ENCODE results near the gene ARHGEF11.
"Not testable (repeated sequence)": the region's sequence is repeated elsewhere in the genome, so short reads cannot be mapped to it uniquely, and the experiment has no call there.

The ARHGEF11 gene

GRCh38 chr1:156939786-156940334 is 105.7 kb downstream of the ARHGEF11 start:
- DNase-seq (ENCODE audit: low read depth, low spot score), result no peak
- no peak overlapping the region for H3K4me3 ChIP-seq (ENCODE audit: low read length)

- no peak overlapping the region for H3K4me3 ChIP-seq (ENCODE audit: low read length)
- no peak for DNase-seq (ENCODE audit: low read depth, low spot score)
Measured at GRCh38 chr1:156938813-156939212, 106.7 kb downstream of the ARHGEF11 start.

GRCh38 chr1:156937883-156938282 is 107.7 kb downstream of the ARHGEF11 start:
- DNase-seq (ENCODE audit: low read depth, low spot score), result no peak
- no peak overlapping the region for H3K4me3 ChIP-seq (ENCODE audit: low read length)

DNA sequence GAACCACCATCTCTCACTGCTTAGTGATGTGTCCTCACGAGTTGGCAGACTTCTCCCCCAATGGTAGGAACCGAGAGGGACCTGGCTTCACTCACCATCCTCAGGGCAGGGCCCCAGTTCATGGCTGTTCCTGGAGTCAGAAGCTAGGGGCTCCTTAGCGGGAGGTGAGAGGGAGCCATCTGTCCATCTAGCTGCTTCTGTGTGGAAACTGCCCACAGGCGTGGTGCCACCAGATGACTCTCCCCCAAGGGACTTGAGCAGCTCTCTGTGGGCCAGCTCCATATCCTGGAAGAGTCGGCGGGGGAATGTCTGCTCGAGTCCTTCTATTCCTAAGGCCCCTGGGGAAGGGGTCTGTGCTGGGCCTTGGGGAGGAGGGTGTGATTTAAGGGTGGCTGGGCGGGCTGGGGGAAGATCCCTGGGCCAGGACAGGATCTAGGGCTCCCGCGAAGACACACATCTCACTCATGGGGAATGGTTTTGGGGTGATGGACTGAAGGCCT is 108.8 kb downstream of the ARHGEF11 start:
- no peak overlapping the region for H3K4me3 ChIP-seq (ENCODE audit: low read length)
- DNase-seq (ENCODE audit: low read depth, low spot score), result no peak

DNA sequence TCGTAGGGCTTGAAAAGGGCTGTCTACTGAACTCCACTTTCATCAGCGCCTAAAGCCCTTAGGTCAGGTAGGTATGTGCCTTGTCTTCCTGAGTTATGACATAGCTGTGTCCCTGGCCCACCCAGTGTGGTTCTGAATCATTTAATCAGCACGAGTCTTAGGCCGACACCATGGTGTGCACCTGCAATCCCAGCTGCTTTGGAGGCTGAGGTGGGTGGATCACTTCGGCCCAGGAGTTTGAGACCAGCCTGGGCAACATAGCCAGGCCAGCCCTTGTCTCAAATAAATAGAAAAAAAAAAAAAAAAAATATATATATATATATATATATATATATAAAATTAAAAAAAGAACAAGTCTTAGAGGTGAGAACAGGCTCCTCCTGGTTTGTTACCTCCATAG is 109.4 kb downstream of the ARHGEF11 start:
- no peak for DNase-seq (ENCODE audit: low read depth, low spot score)
- no peak overlapping the region for H3K4me3 ChIP-seq (ENCODE audit: low read length)

GRCh38 chr1:156935505-156936128 is 109.9 kb downstream of the ARHGEF11 start:
- no peak overlapping the region for H3K4me3 ChIP-seq (ENCODE audit: low read length)
- DNase-seq (ENCODE audit: low read depth, low spot score), result no peak

DNA sequence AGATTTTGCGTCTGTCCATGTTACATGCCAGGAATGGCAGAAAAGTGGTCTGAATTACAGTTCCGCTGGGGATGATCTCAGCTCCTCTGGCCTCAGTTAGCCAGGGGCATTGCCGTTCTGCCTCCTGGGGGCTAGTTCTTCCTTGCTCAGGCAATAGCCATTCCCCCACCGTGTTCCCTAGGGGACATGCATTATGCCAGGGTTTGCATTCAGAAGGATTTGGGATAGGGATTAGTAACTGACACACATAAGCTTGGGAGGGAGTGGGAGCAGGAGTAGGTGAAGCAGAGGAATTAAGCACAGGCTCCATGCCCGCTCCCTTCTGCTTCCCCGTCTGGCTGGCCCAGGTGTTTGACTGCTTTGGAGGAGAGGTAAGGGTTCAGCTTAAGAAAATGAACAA is 112.4 kb downstream of the ARHGEF11 start:
- DNase-seq (ENCODE audit: low read depth, low spot score), result no peak
- H3K4me3 ChIP-seq (ENCODE audit: low read length), result no peak overlapping the region

DNA sequence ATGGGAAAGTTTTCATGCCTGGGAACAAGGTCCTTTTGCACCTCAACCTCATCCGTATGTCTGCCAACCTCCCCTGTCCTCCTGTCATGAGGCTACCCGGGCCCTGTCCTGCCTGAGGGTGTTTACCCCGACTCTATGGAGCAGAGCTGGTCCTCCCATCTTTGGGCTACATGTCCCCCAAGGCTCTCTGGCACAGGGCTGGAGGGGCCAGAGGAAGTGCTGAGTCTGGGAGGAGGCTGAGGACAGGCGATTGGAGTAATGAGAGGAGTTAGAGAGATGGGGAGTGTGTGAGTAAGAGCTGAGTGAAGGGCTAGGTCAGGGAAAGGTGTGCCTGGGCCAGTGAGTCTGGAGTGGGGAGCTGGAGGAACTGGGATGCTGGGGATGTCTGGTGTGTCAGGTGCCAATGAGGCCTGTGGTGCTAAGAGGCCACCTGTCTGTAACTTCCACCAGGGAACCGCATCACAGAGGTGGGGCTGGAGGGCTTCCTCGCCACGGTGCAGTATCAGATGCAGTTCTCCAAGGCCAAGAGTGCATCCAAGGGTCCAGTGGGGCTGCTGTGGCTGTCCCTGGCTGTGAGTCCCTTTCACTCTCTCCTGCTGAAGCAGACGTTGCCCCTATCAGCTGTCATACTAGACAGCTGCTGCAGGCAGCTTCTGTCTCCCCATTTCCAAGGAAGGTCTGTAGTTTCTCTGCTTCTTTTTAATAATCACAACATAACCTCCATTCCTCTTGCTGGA is 113.4 kb downstream of the ARHGEF11 start:
- H3K4me3 ChIP-seq (ENCODE audit: low read length), result no peak overlapping the region
- DNase-seq (ENCODE audit: low read depth, low spot score), result no peak

GRCh38 chr1:156931211-156931952 is 114.2 kb downstream of the ARHGEF11 start:
- H3K4me3 ChIP-seq (ENCODE audit: low read length), result no peak overlapping the region
- no peak for DNase-seq (ENCODE audit: low read depth, low spot score)

- DNase-seq (ENCODE audit: low read depth, low spot score), result no peak
- no peak overlapping the region for H3K4me3 ChIP-seq (ENCODE audit: low read length)
Measured at GRCh38 chr1:156930483-156930882, 115.1 kb downstream of the ARHGEF11 start.

- no peak for DNase-seq (ENCODE audit: low read depth, low spot score)
- no peak overlapping the region for H3K4me3 ChIP-seq (ENCODE audit: low read length)
Measured at GRCh38 chr1:156929596-156930238, 115.8 kb downstream of the ARHGEF11 start.

DNA sequence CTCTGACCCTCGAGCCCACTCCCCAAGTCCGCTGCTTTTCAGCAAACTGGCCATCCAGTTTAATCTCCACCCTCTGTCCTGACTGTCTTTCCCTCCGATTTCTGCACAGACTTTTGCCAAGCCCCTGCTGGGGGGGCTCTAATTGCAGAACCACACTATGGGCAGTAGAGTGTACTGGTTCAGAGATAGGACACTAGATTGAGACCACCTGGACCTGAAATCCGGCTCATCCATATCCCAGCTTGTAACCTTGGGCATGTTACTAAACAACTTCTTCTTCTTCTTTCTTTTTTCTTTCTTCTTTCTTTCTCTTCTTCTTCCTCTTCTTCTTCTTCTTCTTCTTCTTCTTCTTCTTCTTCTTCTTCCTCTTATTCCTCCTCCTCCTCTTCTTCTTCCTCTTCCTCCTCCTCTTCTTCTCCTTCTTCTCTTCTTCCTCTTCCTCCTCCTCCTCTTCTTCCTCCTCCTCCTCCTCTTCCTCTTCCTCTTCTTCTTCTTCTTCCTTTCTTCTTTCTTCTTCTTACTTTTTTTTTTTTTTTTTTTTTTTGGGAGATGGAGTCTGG is 117.4 kb downstream of the ARHGEF11 start:
- DNase-seq (ENCODE audit: low read depth, low spot score), result no peak
- no peak overlapping the region for H3K4me3 ChIP-seq (ENCODE audit: low read length)

DNA sequence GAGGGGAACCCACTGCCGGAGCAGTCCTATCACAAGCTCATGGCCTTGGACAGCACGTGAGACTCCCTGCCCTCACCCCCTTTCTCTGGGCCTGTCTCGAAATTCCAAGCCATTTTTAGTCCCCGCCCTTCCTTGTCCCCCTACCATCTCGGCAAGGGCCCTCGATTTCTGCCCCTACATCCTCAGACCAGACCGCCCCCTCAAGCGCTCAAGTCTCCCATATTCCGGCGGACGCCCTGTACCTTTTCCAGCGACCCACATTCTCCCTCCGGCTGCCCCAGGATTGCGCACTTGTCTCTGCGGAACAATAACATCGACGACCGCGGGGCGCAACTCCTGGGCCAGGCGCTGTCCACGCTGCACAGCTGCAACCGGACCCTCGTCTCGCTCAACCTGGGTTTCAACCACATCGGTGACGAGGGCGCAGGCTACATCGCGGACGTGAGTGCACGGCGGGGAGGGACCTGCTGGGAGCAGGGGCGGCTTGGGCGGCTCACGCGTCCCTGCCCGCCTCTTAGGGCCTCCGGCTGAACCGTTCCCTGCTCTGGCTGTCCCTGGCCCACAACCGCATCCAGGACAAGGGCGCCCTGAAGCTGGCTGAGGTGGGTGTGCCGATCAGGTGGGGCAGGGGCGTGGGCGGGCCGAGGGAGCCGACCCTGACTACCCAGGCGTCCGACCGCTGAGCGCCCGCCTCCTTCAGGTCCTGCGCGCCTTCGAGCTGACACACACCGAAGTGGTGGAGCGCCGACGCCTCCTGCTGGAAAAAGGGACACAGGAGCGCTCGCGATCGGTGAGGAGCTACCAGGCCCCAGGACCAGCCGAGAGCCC is 118.1 kb downstream of the ARHGEF11 start:
- no peak overlapping the region for H3K4me3 ChIP-seq (ENCODE audit: low read length)
- DNase-seq (ENCODE audit: low read depth, low spot score), result peak; percentile 35

GRCh38 chr1:156926695-156927094 is 118.8 kb downstream of the ARHGEF11 start:
- DNase-seq (ENCODE audit: low read depth, low spot score); H3K4me3 ChIP-seq (ENCODE audit: low read length): not testable (repeated sequence)

GRCh38 chr1:156926175-156926574 is 119.4 kb downstream of the ARHGEF11 start:
- DNase-seq (ENCODE audit: low read depth, low spot score), result peak; percentile 77
- no peak overlapping the region for H3K4me3 ChIP-seq (ENCODE audit: low read length)

- H3K4me3 ChIP-seq (ENCODE audit: low read length), result no peak overlapping the region
- no peak for DNase-seq (ENCODE audit: low read depth, low spot score)
Measured at GRCh38 chr1:156925154-156926010, 120.2 kb downstream of the ARHGEF11 start.

DNA sequence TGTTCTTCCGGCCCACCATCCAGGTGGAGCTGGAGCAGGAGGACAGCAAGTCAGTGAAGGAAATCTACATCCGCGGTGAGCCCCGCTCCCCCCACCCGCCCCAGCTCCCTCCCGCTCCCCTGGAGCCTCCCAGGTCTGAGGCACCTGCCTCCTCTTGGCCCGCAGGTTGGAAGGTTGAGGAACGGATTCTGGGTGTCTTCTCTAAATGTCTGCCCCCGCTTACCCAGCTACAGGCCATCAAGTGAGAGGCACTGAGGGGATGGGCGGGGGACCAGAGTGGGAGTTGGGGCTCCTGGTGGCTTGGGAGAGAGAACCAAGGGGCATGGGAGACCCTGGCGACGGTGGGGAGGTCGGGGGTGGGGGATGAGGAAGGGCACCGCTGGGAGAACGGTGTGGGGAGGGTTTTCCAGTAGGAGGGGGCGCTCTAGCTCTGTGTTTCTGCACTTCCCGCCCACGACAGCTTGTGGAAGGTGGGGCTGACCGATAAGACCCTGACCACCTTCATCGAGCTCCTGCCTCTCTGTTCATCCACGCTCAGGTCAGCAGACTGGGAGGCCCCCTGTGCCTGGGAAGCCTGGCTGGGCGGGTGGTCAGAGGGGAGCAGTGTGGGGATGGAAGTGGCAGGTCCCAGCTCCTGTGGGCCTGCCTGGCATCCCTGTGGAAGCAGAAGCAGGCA is 120.9 kb downstream of the ARHGEF11 start:
- no peak for DNase-seq (ENCODE audit: low read depth, low spot score)
- H3K4me3 ChIP-seq (ENCODE audit: low read length), result no peak overlapping the region

All from Jurkat, Clone E6-1 (cell line).